Stimulated activated CD8-positive, alpha-beta memory T cell treated with anti-CD3 and anti-CD28 coated beads, Interleukin-15, amount 100 ng/mL, for 48 hours (primary cell): ENCODE data around the gene BCL11A.

ENCODE experiments used
- DNase-seq, 2 donors: peaks; one replicate each; pipeline ENCODE4 v3.0.0-alpha.2; 2020; ENCODE audit warnings: low read depth in 2 of 2

Gene BCL11A

GRCh38 chr2:60527762-60528161, 25.7 kb downstream of the BCL11A start:
- DNase-seq = no peak

GRCh38 chr2:60526623-60527022, 26.8 kb downstream of the BCL11A start:
- DNase-seq = no peak

GRCh38 chr2:60525899-60526298, 27.6 kb downstream of the BCL11A start:
- DNase-seq = no peak

- no peak for DNase-seq
Measured at GRCh38 chr2:60524874-60525273, 28.6 kb downstream of the BCL11A start.

GRCh38 chr2:60523963-60524362, 29.5 kb downstream of the BCL11A start:
- DNase-seq = no peak

GRCh38 chr2:60522462-60522861, 31.0 kb downstream of the BCL11A start:
- DNase-seq = no peak

GRCh38 chr2:60521626-60522025, 31.8 kb downstream of the BCL11A start:
- no peak for DNase-seq

GRCh38 chr2:60520917-60521539, 32.4 kb downstream of the BCL11A start:
- DNase-seq = no peak

- no peak for DNase-seq
Measured at GRCh38 chr2:60520151-60520876, 33.1 kb downstream of the BCL11A start.

- no peak for DNase-seq
Measured at GRCh38 chr2:60519231-60519863, 34.1 kb downstream of the BCL11A start.

GRCh38 chr2:60518567-60518966, 34.9 kb downstream of the BCL11A start:
- DNase-seq = no peak

GRCh38 chr2:60517446-60517845, 36.0 kb downstream of the BCL11A start:
- DNase-seq = no peak

GRCh38 chr2:60516826-60517225, 36.6 kb downstream of the BCL11A start:
- no peak for DNase-seq

GRCh38 chr2:60516383-60516811, 37.1 kb downstream of the BCL11A start:
- no peak for DNase-seq

GRCh38 chr2:60515721-60516226, 37.7 kb downstream of the BCL11A start:
- DNase-seq = no peak

- no peak for DNase-seq
Measured at GRCh38 chr2:60513996-60514395, 39.5 kb downstream of the BCL11A start.

GRCh38 chr2:60513191-60513590, 40.3 kb downstream of the BCL11A start:
- DNase-seq = no peak

GRCh38 chr2:60512641-60513040, 40.8 kb downstream of the BCL11A start:
- DNase-seq = no peak

GRCh38 chr2:60512062-60512622, 41.3 kb downstream of the BCL11A start:
- no peak for DNase-seq

GRCh38 chr2:60510713-60511112, 42.7 kb downstream of the BCL11A start:
- DNase-seq = no peak

- no peak for DNase-seq
Measured at GRCh38 chr2:60509066-60509465, 44.4 kb downstream of the BCL11A start.

- DNase-seq = no peak
Measured at GRCh38 chr2:60508339-60508917, 45.0 kb downstream of the BCL11A start.
